HepG2 (cell line): ENCODE results near the gene MYADML2. TPM values are rescaled to one million over a fixed set of nuclear protein-coding genes. Genes with fewer than 3 reads are reported as not detected.

Source experiments
- AGO2 ChIP-seq: fragments of 200-400 bp; formaldehyde crosslinking; optimal IDR thresholded peaks from 2 replicates; pipeline ENCODE3; 2017; ENCODE audit warnings: mild to moderate bottlenecking, low read depth, low read length, moderate library complexity
- BCL3 ChIP-seq: sonication (generic); formaldehyde crosslinking; IDR thresholded peaks from 2 replicates; pipeline ENCODE4 v1.5.1; 2020; ENCODE audit warnings: mild to moderate bottlenecking, missing genetic modification reagents, moderate library complexity
- GPBP1L1 ChIP-seq: sonication (generic); formaldehyde crosslinking; IDR thresholded peaks from 2 replicates; pipeline ENCODE4 v1.5.0; 2020; ENCODE audit warnings: mild to moderate bottlenecking, missing genetic modification reagents
- GTF3A ChIP-seq: sonication (generic); formaldehyde crosslinking; conservative IDR thresholded peaks from 2 replicates; pipeline ENCODE4 v1.4.0; 2020; ENCODE audit warnings: mild to moderate bottlenecking, missing genetic modification reagents
- HNF1B ChIP-seq: sonication (generic); formaldehyde crosslinking; IDR thresholded peaks from 2 replicates; pipeline ENCODE4 v1.5.1; 2020; ENCODE audit warnings: mild to moderate bottlenecking, moderate library complexity, missing genetic modification reagents
- HOXA9 ChIP-seq: sonication (generic); formaldehyde crosslinking; IDR thresholded peaks from 2 replicates; pipeline ENCODE4 v1.8.1; 2022; ENCODE audit warnings: missing genetic modification reagents, mild to moderate bottlenecking, moderate library complexity, borderline replicate concordance
- KDM1A ChIP-seq: IDR thresholded peaks from 2 replicates; pipeline ENCODE4 v1.6.1; 2016; ENCODE audit warnings: missing compliant biosample characterization
- POLR2A ChIP-seq, 2 experiments: IDR thresholded peaks; 2 replicates each; pipeline ENCODE4 v1.6.1; 2011; ENCODE audit warnings: low read depth in 2 of 2, low read length in 2 of 2, mild to moderate bottlenecking in 1 of 2, moderate library complexity in 1 of 2; ENCODE audit not compliant: insufficient read depth in 1 of 2
- ZBTB40 ChIP-seq, 2 experiments: fragments of 450-650 bp in 1 of 2; sonication (generic) in 1 of 2; formaldehyde crosslinking in 1 of 2; IDR thresholded peaks; 2 replicates each; pipeline versions ENCODE4 v1.6.1 to v1.8.0; 2016 to 2022; ENCODE audit warnings: antibody characterized with exemption in 1 of 2, mild to moderate bottlenecking in 1 of 2, missing genetic modification reagents in 1 of 2
- ZNF326 ChIP-seq: sonication (generic); formaldehyde crosslinking; IDR thresholded peaks from 2 replicates; pipeline ENCODE4 v1.4.0; 2020; ENCODE audit warnings: missing genetic modification reagents, borderline replicate concordance
- ZNF430 ChIP-seq: sonication (generic); formaldehyde crosslinking; IDR thresholded peaks from 2 replicates; pipeline ENCODE4 v1.9.0; 2021; ENCODE audit warnings: mild to moderate bottlenecking, missing genetic modification reagents
- ZNF788 ChIP-seq: sonication (generic); formaldehyde crosslinking; IDR thresholded peaks from 2 replicates; pipeline ENCODE4 v1.5.0; 2020; ENCODE audit warnings: mild to moderate bottlenecking, missing genetic modification reagents, borderline replicate concordance
- polyA plus RNA-seq, 8 experiments: library from polyadenylated mRNA; depleted of rRNA in 3 of 8; stranded (reverse) in 7 of 8; unstranded in 1 of 8; fragments of >200 nt; fragmentation: Illumina TruSeq in 4 of 8; extraction: Trizol in 4 of 8; gene quantifications; 2 replicates each; pipeline versions ENCODE4 v1.2.1 to v1.2.3, GENCODE V29; 2011 to 2016; ENCODE audit warnings: low read depth in 4 of 8, missing spikeins in 1 of 8, mixed read lengths in 1 of 8; ENCODE audit not compliant: insufficient read depth in 1 of 8
- total RNA-seq, 5 experiments: library from RNA; depleted of rRNA; stranded (reverse); fragments of >200 nt; fragmentation: Illumina TruSeq; extraction: Trizol; gene quantifications; 2 replicates each; pipeline ENCODE4 v1.2.3, GENCODE V29; 2016; ENCODE audit warnings: low read depth in 1 of 5

The MYADML2 gene
- total and polyA plus RNA-seq, 2 of the 13 experiments (the other 11 are each of a cell fraction or from before 2014, with no cell fraction given) = not detected

- TF ChIP-seq ZBTB40 (IDR thresholded peaks at IDR 0.05) = no peak
- 0 out of 2 replicates have a peak, but pooled peaks have one; percentile 51 for TF ChIP-seq ZBTB40 (CRISPR knock-in tag; IDR thresholded peaks at IDR 0.05)
- TF ChIP-seq HOXA9 (CRISPR knock-in tag) = no peak
- TF ChIP-seq GPBP1L1 (CRISPR knock-in tag) = no peak
- TF ChIP-seq ZNF430 (CRISPR knock-in tag) = 0 out of 2 replicates have a peak, but pooled peaks have one; percentile 47
- TF ChIP-seq GTF3A (CRISPR knock-in tag) = no peak
- TF ChIP-seq POLR2A (IDR thresholded peaks at IDR 0.05; ENCODE audit: insufficient read depth in 1 of 2, low read depth in 2 of 2, low read length in 2 of 2) = no peak; a peak in 1 of 4 replicates
- TF ChIP-seq KDM1A = no peak
- TF ChIP-seq ZNF788 (CRISPR knock-in tag) = peak; percentile 43; the same call in 1 of the 2 replicates
- TF ChIP-seq HNF1B (CRISPR knock-in tag) = 0 out of 2 replicates have a peak, but pooled peaks have one; percentile 14
- TF ChIP-seq AGO2 = peak; percentile 69
- TF ChIP-seq BCL3 = no peak
- no peak for TF ChIP-seq ZNF326 (CRISPR knock-in tag)
Observed at GRCh38 chr17:81933178-81933699, 13.8 kb downstream of the MYADML2 start (continued).
